ENCODE results near the gene TMEM134. TPM values are rescaled to one million over a fixed set of nuclear protein-coding genes. Genes with fewer than 3 reads are reported as not detected.
A peak's percentile ranks its signal among the peaks of the same experiment; 100 is the strongest.
"Not testable (repeated sequence)": the region's sequence is repeated elsewhere in the genome, so short reads cannot be mapped to it uniquely, and the experiment has no call there.

TMEM134 gene
- polyA plus RNA-seq, 1 experiment, result 30.6 TPM

DNA sequence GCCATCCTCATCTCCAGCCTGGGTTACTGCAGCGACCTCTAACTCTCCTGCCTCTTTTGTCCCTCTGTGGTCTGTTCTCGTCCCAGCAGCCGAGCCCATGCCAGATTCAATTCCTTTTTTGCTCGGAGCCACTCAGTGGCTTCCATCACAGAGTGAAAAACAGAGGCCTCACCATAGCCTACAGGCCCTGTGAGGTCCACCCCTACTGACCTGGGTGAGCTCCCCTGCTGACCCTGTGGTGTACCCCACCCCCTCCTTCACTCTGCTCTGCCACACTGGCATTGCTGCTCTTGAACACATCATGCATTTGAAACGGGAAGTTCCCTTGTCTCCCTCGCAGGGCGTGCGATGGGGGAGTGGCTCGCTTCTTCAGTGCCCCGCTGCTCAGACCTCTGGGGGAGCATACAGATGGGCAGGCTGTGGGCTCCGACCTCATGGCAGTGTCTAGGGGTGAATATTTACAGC is 15.8 kb upstream of the TMEM134 start:
- ChIA-PET POLR2A (no interaction called here), CTCF (no interaction called here)
- TF ChIP-seq CTCF (IDR thresholded peaks at IDR 0.05; ENCODE audit: insufficient read depth, low read depth, low read length), result no peak
- H3K4me3 ChIP-seq (ENCODE audit: low read depth, low read length), result no peak overlapping the region
- no peaks in the 10 kb centered on the region for H3K27me3 ChIP-seq (ENCODE audit: control insufficient read depth, insufficient read depth, low read length)
- H3K36me3 ChIP-seq (ENCODE audit: control insufficient read depth, insufficient read depth, low read length), result peaks cover 8% of the 10 kb centered on the region
- no peak for DNase-seq (ENCODE audit: low read depth)

GRCh38 chr11:67483831-67484665 is 15.0 kb upstream of the TMEM134 start:
- DNase-seq (ENCODE audit: low read depth), result no peak
- Histone ChIP-seq H3K27me3 (ENCODE audit: control insufficient read depth, insufficient read depth, low read length) (no peaks in the 10 kb centered on the region), H3K4me3 (ENCODE audit: low read depth, low read length) (peak overlapping the region; percentile 70), H3K36me3 (ENCODE audit: control insufficient read depth, insufficient read depth, low read length) (peaks cover 4% of the 10 kb centered on the region)
- TF ChIP-seq CTCF (IDR thresholded peaks at IDR 0.05; ENCODE audit: insufficient read depth, low read depth, low read length), result no peak
- ChIA-PET POLR2A (no interaction called here), CTCF (no interaction called here)

- Histone ChIP-seq H3K4me3 (ENCODE audit: low read depth, low read length) (peak within 1 kb of the TSS; percentile 70), H3K36me3 (ENCODE audit: control insufficient read depth, insufficient read depth, low read length) (peaks cover 2% of the 10 kb centered on the region; the same call in 1 of the 2 replicates), H3K27me3 (ENCODE audit: control insufficient read depth, insufficient read depth, low read length) (no peaks in the 10 kb centered on the region)
- CTCF ChIA-PET, result interaction anchor here (0.6 kb wide), 1 partner anchor 15 kb away, joined by 3 read pairs; no protein-coding TSS in a partner anchor
- TF ChIP-seq CTCF (IDR thresholded peaks at IDR 0.05; ENCODE audit: insufficient read depth, low read depth, low read length), result peak; percentile 21; the same call in 1 of the 2 replicates
- POLR2A ChIA-PET, result no interaction called here
- peak; percentile 86 for DNase-seq (ENCODE audit: low read depth)
Measured at GRCh38 chr11:67482827-67483798, 14.1 kb upstream of the TMEM134 start, which contains the start of gene AIP. Gene AIP, plus strand, starts transcription at chr11:67483026. Its CDS starts 133 bp downstream, at chr11:67483159.

- Histone ChIP-seq H3K27me3 (ENCODE audit: control insufficient read depth, insufficient read depth, low read length) (no peaks in the 10 kb centered on the region), H3K36me3 (ENCODE audit: control insufficient read depth, insufficient read depth, low read length) (0 out of 2 replicates have a peak, but pooled peaks cover 1% of the 10 kb centered on the region), H3K4me3 (ENCODE audit: low read depth, low read length) (peak overlapping the region; percentile 70)
- CTCF ChIA-PET, result interaction anchor here (0.6 kb wide), 1 partner anchor 14 kb away, joined by 3 read pairs; no protein-coding TSS in a partner anchor
- no peak for DNase-seq (ENCODE audit: low read depth)
- TF ChIP-seq CTCF (IDR thresholded peaks at IDR 0.05; ENCODE audit: insufficient read depth, low read depth, low read length), result no peak
- POLR2A ChIA-PET, result no interaction called here
Measured at GRCh38 chr11:67482275-67482826, 13.3 kb upstream of the TMEM134 start.

DNA sequence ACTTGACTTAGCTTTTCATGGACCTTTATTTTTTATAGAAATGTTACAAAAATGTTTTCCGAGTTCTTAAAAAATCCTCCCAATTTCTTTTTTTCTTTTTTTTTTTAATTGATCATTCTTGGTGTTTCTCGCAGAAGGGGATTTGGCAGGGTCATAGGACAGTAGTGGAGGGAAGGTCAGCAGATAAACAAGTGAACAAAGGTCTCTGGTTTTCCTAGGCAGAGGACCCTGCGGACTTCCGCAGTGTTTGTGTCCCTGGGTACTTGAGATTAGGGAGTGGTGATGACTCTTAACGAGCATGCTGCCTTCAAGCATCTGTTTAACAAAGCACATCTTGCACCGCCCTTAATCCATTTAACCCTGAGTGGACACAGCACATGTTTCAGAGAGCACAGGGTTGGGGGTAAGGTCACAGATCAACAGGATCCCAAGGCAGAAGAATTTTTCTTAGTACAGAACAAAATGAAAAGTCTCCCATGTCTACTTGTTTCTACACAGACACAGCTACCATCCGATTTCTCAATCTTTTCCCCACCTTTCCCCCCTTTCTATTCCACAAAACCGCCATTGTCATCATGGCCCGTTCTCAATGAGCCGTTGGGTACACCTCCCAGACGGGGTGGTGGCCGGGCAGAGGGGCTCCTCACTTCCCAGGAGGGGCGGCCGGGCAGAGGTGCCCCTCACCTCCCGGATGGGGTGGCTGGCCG is 8.4 kb upstream of the TMEM134 start:
- POLR2A ChIA-PET; H3K27me3 ChIP-seq (ENCODE audit: control insufficient read depth, insufficient read depth, low read length); H3K4me3 ChIP-seq (ENCODE audit: low read depth, low read length); H3K36me3 ChIP-seq (ENCODE audit: control insufficient read depth, insufficient read depth, low read length); DNase-seq (ENCODE audit: low read depth): not testable (repeated sequence)
- CTCF ChIA-PET, result interaction anchor here (0.6 kb wide), 1 partner anchor 130 kb away, joined by 4 read pairs; no protein-coding TSS in a partner anchor

DNA sequence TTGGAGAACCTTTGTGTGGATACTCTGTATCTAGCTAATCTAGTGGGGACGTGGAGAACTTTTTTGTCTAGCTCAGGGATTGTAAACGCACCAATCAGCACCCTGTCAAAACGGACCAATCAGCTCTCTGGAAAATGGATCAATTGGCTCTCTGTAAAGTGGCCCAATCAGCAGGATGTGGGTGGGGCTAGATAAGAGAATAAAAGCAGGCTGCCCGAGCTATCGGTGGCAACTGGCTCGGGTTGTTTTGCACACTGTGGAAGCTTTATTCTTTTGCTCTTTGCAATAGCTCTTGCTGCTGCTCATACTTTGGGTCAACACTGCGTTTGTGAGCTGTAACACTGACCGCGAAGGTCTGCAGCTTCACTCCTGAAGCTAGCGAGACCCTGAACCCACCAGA is 7.6 kb upstream of the TMEM134 start:
- H3K36me3 ChIP-seq (ENCODE audit: control insufficient read depth, insufficient read depth, low read length); POLR2A ChIA-PET; H3K27me3 ChIP-seq (ENCODE audit: control insufficient read depth, insufficient read depth, low read length); H3K4me3 ChIP-seq (ENCODE audit: low read depth, low read length); DNase-seq (ENCODE audit: low read depth): not testable (repeated sequence)
- CTCF ChIA-PET, result interaction anchor here (0.6 to 0.9 kb wide), 2 partner anchors 125 to 129 kb away, joined by 4 read pairs; no protein-coding TSS in a partner anchor
